MM.1S (cell line): ENCODE measurements around the gene LRRC61.

Source experiments
- DNase-seq: peaks from one replicate; pipeline ENCODE4 v3.0.0-alpha.2; 2015
- H2AFZ ChIP-seq: fragments of 300-600 bp; sonication (generic); 2 replicates; pipeline ENCODE4 v1.6.0; 2016; ENCODE audit warnings: antibody characterized with exemption, low read length
- H3F3A ChIP-seq: fragments of 300-600 bp; sonication (generic); 2 replicates; pipeline ENCODE4 v1.6.1; 2016; ENCODE audit warnings: mild to moderate bottlenecking, antibody characterized with exemption, low read length, moderate library complexity, mixed read lengths; ENCODE audit not compliant: insufficient read depth
- H3K27ac ChIP-seq: fragments of 300-600 bp; sonication (generic); 2 replicates; pipeline ENCODE4 v1.5.1; 2016; ENCODE audit warnings: mild to moderate bottlenecking, low read length
- H3K27me3 ChIP-seq: fragments of 300-600 bp; sonication (generic); replicated peaks from 2 replicates; pipeline ENCODE4 v1.6.0; 2016; ENCODE audit warnings: low read length; ENCODE audit not compliant: insufficient read depth
- H3K36me3 ChIP-seq: fragments of 300-600 bp; sonication (generic); replicated peaks from 2 replicates; pipeline ENCODE4 v1.6.1; 2016; ENCODE audit warnings: mild to moderate bottlenecking, low read length, mixed read lengths; ENCODE audit not compliant: insufficient read depth
- H3K4me1 ChIP-seq: fragments of 300-600 bp; sonication (generic); 2 replicates; pipeline ENCODE4 v1.6.1; 2016; ENCODE audit warnings: low read length, mixed read lengths
- H3K4me2 ChIP-seq: fragments of 300-600 bp; sonication (generic); 2 replicates; pipeline ENCODE4 v1.6.0; 2016; ENCODE audit warnings: low read depth, low read length
- H3K4me3 ChIP-seq: fragments of 300-600 bp; sonication (generic); 2 replicates; pipeline ENCODE4 v1.5.1; 2016; ENCODE audit warnings: low read length, mixed read lengths
- H3K79me2 ChIP-seq: fragments of 300-600 bp; sonication (generic); 2 replicates; pipeline ENCODE4 v1.6.1; 2016; ENCODE audit warnings: mixed run types, low read length, mixed read lengths
- H3K9ac ChIP-seq: fragments of 300-600 bp; sonication (generic); 2 replicates; pipeline ENCODE4 v1.6.1; 2016; ENCODE audit warnings: low read length, mixed read lengths
- H3K9me2 ChIP-seq: fragments of 300-600 bp; sonication (generic); replicated peaks from 2 replicates; pipeline ENCODE4 v1.6.1; 2016; ENCODE audit warnings: mild to moderate bottlenecking, low read length, mixed read lengths; ENCODE audit not compliant: insufficient read depth
- H3K9me3 ChIP-seq: fragments of 300-600 bp; sonication (generic); replicated peaks from 2 replicates; pipeline ENCODE4 v1.6.1; 2016; ENCODE audit warnings: mild to moderate bottlenecking, low read length, mixed read lengths; ENCODE audit not compliant: insufficient read depth
- H4K20me1 ChIP-seq: fragments of 300-600 bp; sonication (generic); 2 replicates; pipeline ENCODE4 v1.6.1; 2016; ENCODE audit warnings: mild to moderate bottlenecking, low read length, moderate library complexity, mixed read lengths; ENCODE audit not compliant: insufficient read depth
- CTCF ChIP-seq: fragments of 300-600 bp; sonication (generic); IDR thresholded peaks from 2 replicates; pipeline ENCODE4 v1.5.1; 2016; ENCODE audit warnings: antibody characterized with exemption, low read length, mixed read lengths
- EZH2 ChIP-seq: fragments of 300-600 bp; sonication (generic); optimal IDR thresholded peaks from 2 replicates; pipeline ENCODE3; 2017; ENCODE audit warnings: low read depth, mild to moderate bottlenecking, antibody characterized with exemption, low read length, mixed read lengths
- EZH2phosphoT487 ChIP-seq: fragments of 300-600 bp; sonication (generic); IDR thresholded peaks from 2 replicates; pipeline ENCODE4 v1.6.1; 2018; ENCODE audit warnings: antibody characterized with exemption, low read length

Gene LRRC61

GRCh38 chr7:150321788-150322113 lies 1.4 kb upstream of the LRRC61 start:
- H3K4me2 ChIP-seq = peak overlapping the region; percentile 80
- DNase-seq = no peak
- no peaks in the 10 kb centered on the region for H3K27me3 ChIP-seq
- no peaks in the 10 kb centered on the region for H3K36me3 ChIP-seq
- H3K27ac ChIP-seq = peak overlapping the region; percentile 14; the same call in 1 of the 2 replicates
- TF ChIP-seq EZH2phosphoT487 (no peak), EZH2 (no peak), CTCF (no peak)
- H3K4me1 ChIP-seq = peaks cover 30% of the 10 kb centered on the region
- H4K20me1 ChIP-seq = no peaks in the 10 kb centered on the region
- H3K79me2 ChIP-seq = peaks cover 43% of the 10 kb centered on the region
- H3F3A ChIP-seq = peaks cover 14% of the 10 kb centered on the region
- no peak overlapping the region for H2AFZ ChIP-seq
- H3K9me2 ChIP-seq = no peaks in the 10 kb centered on the region
- peak overlapping the region; percentile 78 for H3K4me3 ChIP-seq
- H3K9ac ChIP-seq = no peak overlapping the region
- no peaks in the 10 kb centered on the region for H3K9me3 ChIP-seq

GRCh38 chr7:150322114-150322832 lies 882 bp upstream of the LRRC61 start:
- peaks cover 43% of the 10 kb centered on the region for H3K79me2 ChIP-seq
- H3K4me1 ChIP-seq = peaks cover 30% of the 10 kb centered on the region
- H3K4me3 ChIP-seq = peak overlapping the region; percentile 78
- H3F3A ChIP-seq = peaks cover 14% of the 10 kb centered on the region
- H3K9ac ChIP-seq = peak overlapping the region; percentile 88
- H4K20me1 ChIP-seq = no peaks in the 10 kb centered on the region
- H3K36me3 ChIP-seq = no peaks in the 10 kb centered on the region
- no peaks in the 10 kb centered on the region for H3K27me3 ChIP-seq
- DNase-seq = peak; percentile 40
- H3K9me3 ChIP-seq = no peaks in the 10 kb centered on the region
- TF ChIP-seq EZH2 (no peak), CTCF (no peak), EZH2phosphoT487 (no peak)
- no peaks in the 10 kb centered on the region for H3K9me2 ChIP-seq
- peak overlapping the region; percentile 80 for H3K4me2 ChIP-seq
- peak overlapping the region; percentile 57; the same call in 1 of the 2 replicates for H3K27ac ChIP-seq
- H2AFZ ChIP-seq = peak overlapping the region; percentile 64

GRCh38 chr7:150323682-150324372 lies 672 bp downstream of the LRRC61 start:
- Histone ChIP-seq H3K36me3 (no peaks in the 10 kb centered on the region), H3K27ac (peak overlapping the region; percentile 57; the same call in 1 of the 2 replicates), H3K9ac (peak overlapping the region; percentile 88), H3K9me2 (no peaks in the 10 kb centered on the region), H3K27me3 (no peaks in the 10 kb centered on the region), H3K4me3 (peak overlapping the region; percentile 78), H3K9me3 (no peaks in the 10 kb centered on the region), H2AFZ (peak overlapping the region; percentile 64), H3F3A (peaks cover 14% of the 10 kb centered on the region), H4K20me1 (no peaks in the 10 kb centered on the region), H3K79me2 (peaks cover 43% of the 10 kb centered on the region), H3K4me1 (peaks cover 30% of the 10 kb centered on the region), H3K4me2 (peak overlapping the region; percentile 80)
- peak; percentile 14 for DNase-seq
- no peak for TF ChIP-seq EZH2
- no peak for TF ChIP-seq CTCF
- no peak for TF ChIP-seq EZH2phosphoT487
